Measurements from ENCODE around the gene ZNF768. TPM values are rescaled to one million over a fixed set of nuclear protein-coding genes. Genes with fewer than 3 reads are reported as not detected.
A peak's percentile ranks its signal among the peaks of the same experiment; 100 is the strongest.

Gene ZNF768
- total and polyA plus RNA-seq, 2 donors from 2014 or later, result 36.2 to 46.9 TPM

GRCh38 chr16:30561089-30561816, 34.9 kb upstream of the ZNF768 start:
- H3K27ac ChIP-seq (ENCODE audit: low read depth in 2 of 2, low read length in 2 of 2), result peak overlapping the region; percentile 6 to 22
- TF ChIP-seq, protein P1, sequence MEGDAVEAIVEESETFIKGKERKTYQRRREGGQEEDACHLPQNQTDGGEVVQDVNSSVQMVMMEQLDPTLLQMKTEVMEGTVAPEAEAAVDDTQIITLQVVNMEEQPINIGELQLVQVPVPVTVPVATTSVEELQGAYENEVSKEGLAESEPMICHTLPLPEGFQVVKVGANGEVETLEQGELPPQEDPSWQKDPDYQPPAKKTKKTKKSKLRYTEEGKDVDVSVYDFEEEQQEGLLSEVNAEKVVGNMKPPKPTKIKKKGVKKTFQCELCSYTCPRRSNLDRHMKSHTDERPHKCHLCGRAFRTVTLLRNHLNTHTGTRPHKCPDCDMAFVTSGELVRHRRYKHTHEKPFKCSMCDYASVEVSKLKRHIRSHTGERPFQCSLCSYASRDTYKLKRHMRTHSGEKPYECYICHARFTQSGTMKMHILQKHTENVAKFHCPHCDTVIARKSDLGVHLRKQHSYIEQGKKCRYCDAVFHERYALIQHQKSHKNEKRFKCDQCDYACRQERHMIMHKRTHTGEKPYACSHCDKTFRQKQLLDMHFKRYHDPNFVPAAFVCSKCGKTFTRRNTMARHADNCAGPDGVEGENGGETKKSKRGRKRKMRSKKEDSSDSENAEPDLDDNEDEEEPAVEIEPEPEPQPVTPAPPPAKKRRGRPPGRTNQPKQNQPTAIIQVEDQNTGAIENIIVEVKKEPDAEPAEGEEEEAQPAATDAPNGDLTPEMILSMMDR (IDR thresholded peaks at IDR 0.05; ENCODE audit: borderline replicate concordance, extremely low read depth, insufficient read depth), result no peak
- H3K4me1 ChIP-seq (ENCODE audit: control insufficient read depth in 2 of 3, insufficient read depth in 2 of 3, low read depth in 1 of 3, low read length in 3 of 3), result peaks cover 0 to 2% (median 0%) of the 10 kb centered on the region in 3 donors
- H3K9ac ChIP-seq (ENCODE audit: low read length in 3 of 3), result peak overlapping the region in 2 of 3 donors; percentile 58 to 80
- FAIRE-seq, result no peak
- no peaks in the 10 kb centered on the region for H3K36me3 ChIP-seq (ENCODE audit: control insufficient read depth in 2 of 3, insufficient read depth in 3 of 3, low read length in 3 of 3)
- peak overlapping the region in 2 of 3 donors; percentile 31 to 71 for H3K4me3 ChIP-seq (ENCODE audit: low read length in 3 of 3)
- intact Hi-C loops (cut with DNase I), result no loop called here
- peak in 4 of 5 donors; percentile 49 to 82 (median 62) for DNase-seq
- H3K27me3 ChIP-seq (ENCODE audit: control insufficient read depth, insufficient read depth, low read length), result no peaks in the 10 kb centered on the region
- no peaks in the 10 kb centered on the region for H3K9me3 ChIP-seq (ENCODE audit: control insufficient read depth in 2 of 3, insufficient read depth in 1 of 3, low read length in 3 of 3)

- FAIRE-seq (no peak), DNase-seq (no peak)
- H3K4me1 ChIP-seq (ENCODE audit: control insufficient read depth in 2 of 3, insufficient read depth in 2 of 3, low read depth in 1 of 3, low read length in 3 of 3), result peaks cover 0 to 2% (median 0%) of the 10 kb centered on the region in 3 donors
- intact Hi-C loops (cut with DNase I), result no loop called here
- no peak overlapping the region for H3K9ac ChIP-seq (ENCODE audit: low read length in 3 of 3)
- H3K9me3 ChIP-seq (ENCODE audit: control insufficient read depth in 2 of 3, insufficient read depth in 1 of 3, low read length in 3 of 3), result no peaks in the 10 kb centered on the region
- H3K27ac ChIP-seq (ENCODE audit: low read depth in 2 of 2, low read length in 2 of 2), result no peak overlapping the region
- TF ChIP-seq, protein P1 (IDR thresholded peaks at IDR 0.05; ENCODE audit: borderline replicate concordance, extremely low read depth, insufficient read depth), result no peak
- H3K36me3 ChIP-seq (ENCODE audit: control insufficient read depth in 2 of 3, insufficient read depth in 3 of 3, low read length in 3 of 3), result no peaks in the 10 kb centered on the region
- no peaks in the 10 kb centered on the region for H3K27me3 ChIP-seq (ENCODE audit: control insufficient read depth, insufficient read depth, low read length)
- no peak overlapping the region for H3K4me3 ChIP-seq (ENCODE audit: low read length in 3 of 3)
These were observed 33.3 kb upstream of the ZNF768 start for GRCh38 chr16:30559690-30560089.

DNA sequence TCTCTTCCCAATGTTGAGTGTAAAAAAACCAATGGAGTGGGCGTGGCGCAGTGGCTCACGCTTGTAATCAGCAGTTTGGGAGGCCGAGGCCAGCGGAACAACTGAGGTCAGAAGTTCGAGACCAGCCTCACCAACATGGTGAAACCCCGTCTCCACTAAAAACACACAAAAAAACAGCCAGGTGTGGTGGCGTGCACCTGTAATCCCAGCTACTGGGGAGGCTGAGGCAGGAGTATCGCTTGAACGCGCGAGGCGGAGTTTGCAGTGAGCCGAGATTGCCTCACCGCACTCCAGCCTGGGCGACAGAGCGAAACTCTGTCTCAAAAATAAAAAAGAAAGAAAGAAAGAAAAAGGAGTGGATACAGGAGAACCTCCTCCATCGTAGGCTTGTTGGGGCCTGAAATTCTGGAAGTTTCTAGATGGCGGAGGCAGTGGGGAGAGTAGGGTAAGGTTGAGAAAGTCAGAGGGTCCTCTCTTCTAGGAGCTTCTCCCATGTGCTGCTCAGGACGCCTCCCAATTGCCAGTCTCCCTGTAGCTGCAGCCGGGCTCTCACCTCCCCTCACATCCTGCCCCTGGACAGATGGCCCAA, 32.5 kb upstream of the ZNF768 start:
- TF ChIP-seq, protein P1 (IDR thresholded peaks at IDR 0.05; ENCODE audit: borderline replicate concordance, extremely low read depth, insufficient read depth), result no peak
- Histone ChIP-seq H3K4me3 (ENCODE audit: low read length in 3 of 3) (peak overlapping the region; percentile 61 to 83 (median 63)), H3K27me3 (ENCODE audit: control insufficient read depth, insufficient read depth, low read length) (no peaks in the 10 kb centered on the region), H3K9ac (ENCODE audit: low read length in 3 of 3) (peak overlapping the region in 1 of 3 donors; percentile 34), H3K36me3 (ENCODE audit: control insufficient read depth in 2 of 3, insufficient read depth in 3 of 3, low read length in 3 of 3) (peaks cover 0 to 2% (median under 1%) of the 10 kb centered on the region in 3 donors), H3K9me3 (ENCODE audit: control insufficient read depth in 2 of 3, insufficient read depth in 1 of 3, low read length in 3 of 3) (no peaks in the 10 kb centered on the region), H3K27ac (ENCODE audit: low read depth in 2 of 2, low read length in 2 of 2) (peak overlapping the region; percentile 83 to 94), H3K4me1 (ENCODE audit: control insufficient read depth in 2 of 3, insufficient read depth in 2 of 3, low read depth in 1 of 3, low read length in 3 of 3) (peaks cover 0 to 2% (median 0%) of the 10 kb centered on the region in 3 donors)
- DNase-seq (no peak), FAIRE-seq (no peak)
- intact Hi-C loops (cut with DNase I), result no loop called here
